ENCODE results near the gene SLC13A1.

The SLC13A1 gene

DNA sequence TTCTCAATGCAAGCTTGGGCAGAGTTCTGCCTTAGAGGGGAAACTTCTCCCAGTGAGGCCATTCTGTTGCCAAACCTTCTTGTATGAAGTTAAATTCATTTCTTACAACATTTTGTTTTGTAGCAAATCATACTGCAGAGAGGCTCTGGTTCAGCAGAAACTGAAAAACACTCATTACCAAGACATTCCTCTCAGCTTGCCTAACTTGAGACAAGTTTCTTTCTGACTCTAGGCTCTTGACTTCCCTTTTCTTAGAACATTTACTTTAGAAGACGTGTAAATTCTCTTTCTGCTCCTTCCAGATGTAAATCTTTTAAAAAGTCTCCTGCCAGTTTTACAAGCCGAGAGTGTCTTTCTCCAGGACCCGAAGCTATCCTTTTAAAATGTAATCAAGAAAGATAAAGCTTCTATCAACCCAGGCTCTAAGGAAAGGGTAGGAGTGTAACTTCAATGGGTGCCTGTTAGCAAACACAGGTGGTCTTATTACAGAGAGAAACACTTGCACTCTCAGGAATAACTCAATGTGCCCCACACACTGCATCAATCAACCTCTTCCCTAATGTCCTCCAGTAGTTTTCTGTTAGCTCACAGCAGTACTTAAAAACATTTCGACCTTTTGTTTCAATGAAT, 123.8 kb downstream of the SLC13A1 start:
- H3K9me3 Mint-ChIP-seq = no peaks in the 10 kb centered on the region
- no peaks in the 10 kb centered on the region for H3K4me1 Mint-ChIP-seq (ENCODE audit: low read depth)
- intact Hi-C loops (cut with micrococcal nuclease) = no loop called here
- H3K4me3 Mint-ChIP-seq = no peak overlapping the region
- no peaks in the 10 kb centered on the region for H3K36me3 Mint-ChIP-seq (ENCODE audit: low read depth)
- H3K27ac Mint-ChIP-seq = no peak overlapping the region
- H3K27me3 Mint-ChIP-seq = no peaks in the 10 kb centered on the region

DNA sequence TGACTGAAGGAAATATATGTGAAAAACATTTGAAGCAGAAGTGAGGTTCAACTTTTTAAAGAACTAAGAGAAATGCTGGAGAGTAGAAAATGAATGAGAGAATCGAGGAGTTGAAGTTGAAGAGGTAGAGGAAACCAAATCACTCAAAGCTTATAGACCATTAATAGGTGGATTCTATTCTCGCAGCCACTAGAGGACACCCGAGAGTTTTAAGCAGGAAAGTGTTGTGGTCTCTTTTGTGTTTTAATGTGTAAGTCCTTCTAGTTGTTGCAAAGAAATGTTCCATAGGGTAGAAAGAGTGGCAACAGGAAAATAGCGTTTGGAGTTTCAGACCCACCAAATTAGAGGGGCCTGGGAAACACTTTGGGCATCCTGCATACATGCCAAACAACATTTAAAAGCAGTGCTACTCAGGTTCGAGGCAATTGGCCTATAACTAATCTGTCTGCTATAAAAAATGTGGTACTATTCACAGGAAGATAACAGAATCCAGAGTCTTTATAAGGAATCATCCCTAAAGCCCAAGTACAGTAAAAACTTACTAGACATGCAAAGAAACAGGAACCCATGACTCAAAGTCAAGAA, 129.0 kb downstream of the SLC13A1 start:
- no peaks in the 10 kb centered on the region for H3K36me3 Mint-ChIP-seq (ENCODE audit: low read depth)
- H3K27me3 Mint-ChIP-seq = no peaks in the 10 kb centered on the region
- intact Hi-C loops (cut with micrococcal nuclease) = no loop called here
- H3K4me3 Mint-ChIP-seq = no peak overlapping the region
- no peaks in the 10 kb centered on the region for H3K4me1 Mint-ChIP-seq (ENCODE audit: low read depth)
- peaks cover 8% of the 10 kb centered on the region for H3K9me3 Mint-ChIP-seq
- H3K27ac Mint-ChIP-seq = no peak overlapping the region

- Mint-ChIP-seq H3K4me3 (no peak overlapping the region), H3K27me3 (no peaks in the 10 kb centered on the region), H3K9me3 (peaks cover 8% of the 10 kb centered on the region), H3K36me3 (ENCODE audit: low read depth) (no peaks in the 10 kb centered on the region), H3K27ac (no peak overlapping the region), H3K4me1 (ENCODE audit: low read depth) (no peaks in the 10 kb centered on the region)
- intact Hi-C loops (cut with micrococcal nuclease) = no loop called here
Observed at GRCh38 chr7:123067814-123068213, 132.0 kb downstream of the SLC13A1 start.

Measured in dendritic cell treated with granulocyte-macrophage colony-stimulating factor and Interleukin-4, amounts not matched to agents 40 ng/mL and 50 ng/mL, for 4 days (primary cell).